Liver (tissue), 9 donors: ENCODE data around the gene INPP5A. TPM values are rescaled to one million over a fixed set of nuclear protein-coding genes. Genes with fewer than 3 reads are reported as not detected.

ENCODE experiments used
- DNase-seq: peaks from one replicate; pipeline ENCODE4 v3.0.0-alpha.2; 2017; ENCODE audit warnings: low spot score
- H3K27ac ChIP-seq, 2 donors: one replicate each; pipeline ENCODE4 v1.7.0; 2013; ENCODE audit warnings: inconsistent platforms in 2 of 2, low read length in 2 of 2, control low read depth in 1 of 2, low read depth in 1 of 2, mild to moderate bottlenecking in 1 of 2
- H3K27me3 ChIP-seq, 4 donors: one replicate each; pipeline versions ENCODE4 v1.6.1 to v1.7.0; 2013; ENCODE audit warnings: low read length in 3 of 4, inconsistent platforms in 1 of 4, mild to moderate bottlenecking in 1 of 4, moderate library complexity in 1 of 4; ENCODE audit not compliant: control insufficient read depth in 4 of 4, insufficient read depth in 4 of 4
- H3K36me3 ChIP-seq, 4 donors: one replicate each; pipeline versions ENCODE4 v1.6.1 to v1.7.0; 2013; ENCODE audit warnings: low read length in 3 of 4, mild to moderate bottlenecking in 3 of 4, low read depth in 1 of 4, moderate library complexity in 1 of 4; ENCODE audit not compliant: control insufficient read depth in 4 of 4, insufficient read depth in 3 of 4
- H3K4me1 ChIP-seq, 4 donors: one replicate each; pipeline versions ENCODE4 v1.6.1 to v1.7.0; 2013; ENCODE audit warnings: low read length in 3 of 4, mild to moderate bottlenecking in 3 of 4, moderate library complexity in 1 of 4; ENCODE audit not compliant: control insufficient read depth in 4 of 4, insufficient read depth in 4 of 4
- H3K4me3 ChIP-seq, 3 donors: one replicate each; pipeline versions ENCODE4 v1.6.1 to v1.7.0; 2013; ENCODE audit warnings: low read length in 3 of 3, control low read depth in 1 of 3, low read depth in 1 of 3, mild to moderate bottlenecking in 1 of 3
- H3K9ac ChIP-seq, 2 donors: one replicate each; pipeline ENCODE4 v1.7.0; 2013; ENCODE audit warnings: low read length in 2 of 2, mild to moderate bottlenecking in 2 of 2, moderate library complexity in 2 of 2, control low read depth in 1 of 2, low read depth in 1 of 2
- H3K9me3 ChIP-seq, 4 donors: one replicate each; pipeline versions ENCODE4 v1.6.1 to v1.7.0; 2013; ENCODE audit warnings: low read length in 3 of 4; ENCODE audit not compliant: control insufficient read depth in 4 of 4
- EGR1 ChIP-seq, 2 donors: IDR thresholded peaks; 2 replicates each; pipeline ENCODE4 v1.6.1; 2016 to 2018; ENCODE audit warnings: antibody characterized with exemption in 2 of 2, low read depth in 2 of 2
- FOXA1 ChIP-seq: IDR thresholded peaks from 2 replicates; pipeline ENCODE4 v1.6.1; 2016; ENCODE audit warnings: antibody characterized with exemption
- FOXA2 ChIP-seq: IDR thresholded peaks from 2 replicates; pipeline ENCODE4 v1.6.1; 2016; ENCODE audit warnings: antibody characterized with exemption
- GABPA ChIP-seq, 2 donors: IDR thresholded peaks in 1 of 2; conservative IDR thresholded peaks in 1 of 2; 2 replicates each; pipeline ENCODE4 v1.6.1; 2016; ENCODE audit warnings: antibody characterized with exemption in 2 of 2, mild to moderate bottlenecking in 1 of 2, moderate library complexity in 1 of 2
- HNF4A ChIP-seq, 2 donors: conservative IDR thresholded peaks; 2 replicates each; pipeline ENCODE4 v1.6.1; 2016; ENCODE audit warnings: antibody characterized with exemption in 2 of 2, mild to moderate bottlenecking in 2 of 2
- HNF4G ChIP-seq: IDR thresholded peaks from 2 replicates; pipeline ENCODE4 v1.6.1; 2016; ENCODE audit warnings: antibody characterized with exemption
- JUND ChIP-seq, 2 donors: IDR thresholded peaks; 2 replicates each; pipeline ENCODE4 v1.6.1; 2016; ENCODE audit warnings: antibody characterized with exemption in 2 of 2
- NR2F2 ChIP-seq: IDR thresholded peaks from 2 replicates; pipeline ENCODE4 v1.6.1; 2016; ENCODE audit warnings: antibody characterized with exemption
- RXRA ChIP-seq, 2 donors: IDR thresholded peaks; 2 replicates each; pipeline ENCODE4 v1.6.1; 2017 to 2018; ENCODE audit warnings: antibody characterized with exemption in 2 of 2, mild to moderate bottlenecking in 1 of 2
- SP1 ChIP-seq: IDR thresholded peaks from 2 replicates; pipeline ENCODE4 v1.6.1; 2018; ENCODE audit warnings: antibody characterized with exemption, mild to moderate bottlenecking
- TAF1 ChIP-seq: conservative IDR thresholded peaks from 2 replicates; pipeline ENCODE4 v1.6.1; 2016; ENCODE audit warnings: antibody characterized with exemption, mild to moderate bottlenecking
- YY1 ChIP-seq: IDR thresholded peaks from 2 replicates; pipeline ENCODE4 v1.6.1; 2016; ENCODE audit warnings: antibody characterized with exemption, mild to moderate bottlenecking
- WGBS: extraction: QIAGEN DNeasy Blood & Tissue Kit; methylation state at CpG from one replicate; pipeline ENCODE4 v1.1.7; 2013; 5-methylcytosine and 5-hydroxymethylcytosine counted together
- polyA plus RNA-seq, 2 donors: library from polyadenylated mRNA; stranded (reverse) in 1 of 2; unstranded in 1 of 2; fragments of 200-250 nt in 1 of 2; fragments of >200 nt in 1 of 2; fragmentation: Nextera tagmentation in 1 of 2; extraction: Ambion mirVana in 1 of 2; gene quantifications; one replicate each; pipeline versions ENCODE4 v1.2.1 to v1.2.3, GENCODE V29; 2013 to 2015
- total RNA-seq, 2 donors: library from RNA; depleted of rRNA; stranded (reverse); fragments of >200 nt; gene quantifications; one replicate each; pipeline ENCODE4 v1.2.3, GENCODE V29; 2014
- TF ChIP-seq, protein P1 (sequence below): IDR thresholded peaks from 2 replicates; pipeline ENCODE4 v1.6.1; 2016; ENCODE audit warnings: antibody characterized with exemption
- TF ChIP-seq, protein P2 (sequence below): IDR thresholded peaks from 2 replicates; pipeline ENCODE4 v1.6.1; 2016; ENCODE audit warnings: antibody characterized with exemption
- TF ChIP-seq, protein P3 (sequence below): fragments of 150-350 bp; IDR thresholded peaks from 2 replicates; pipeline ENCODE4 v1.5.1; 2017; ENCODE audit warnings: improper control_type of control experiment, low read depth, low read length; ENCODE audit not compliant: missing input control
- TF ChIP-seq, protein P4 (sequence below): IDR thresholded peaks from 2 replicates; pipeline ENCODE4 v1.6.1; 2016; ENCODE audit warnings: antibody characterized with exemption
- donor health status: healthy.
- donor health status: healthy.
- donor health status: healthy.
- donor health status: healthy.
- donor health status: healthy.

INPP5A gene
- total and polyA plus RNA-seq, 4 donors: 4.3 to 26.5 (median 10.9) TPM

DNA sequence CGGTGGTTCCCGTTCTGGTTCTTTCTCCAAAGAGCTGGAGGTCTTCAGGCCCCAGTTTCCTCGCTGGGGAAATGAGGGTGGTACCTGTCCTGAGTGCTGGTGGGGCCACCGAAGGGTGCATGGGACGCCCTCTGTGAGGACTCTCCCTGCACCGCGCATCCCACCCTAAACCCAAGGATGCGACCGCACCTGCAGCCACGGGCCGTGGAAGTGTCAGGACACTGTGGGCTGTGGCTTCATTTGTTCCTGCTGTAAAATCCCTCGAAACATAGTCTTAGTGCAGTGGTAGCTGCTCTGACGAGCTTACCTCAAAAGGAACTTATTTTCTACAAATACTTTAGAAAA lies 164.2 kb downstream of the INPP5A start:
- WGBS: 96% methylated on average over 13 of the region's 13 CpGs
- no peak overlapping the region for H3K27ac ChIP-seq
- H3K36me3 ChIP-seq: peaks cover 3 to 17% (median 6%) of the 10 kb centered on the region in 4 donors
- no peak overlapping the region for H3K9ac ChIP-seq
- H3K27me3 ChIP-seq: no peaks in the 10 kb centered on the region
- H3K4me1 ChIP-seq: peaks cover 0 to 3% (median 2%) of the 10 kb centered on the region in 4 donors
- H3K4me3 ChIP-seq: no peak overlapping the region
- DNase-seq: no peak
- TF ChIP-seq EGR1 (IDR thresholded peaks at IDR 0.05; ENCODE audit: low read depth in 2 of 2): no peak
- no peak for TF ChIP-seq SP1
- TF ChIP-seq TAF1: no peak
- TF ChIP-seq NR2F2: no peak
- no peak for TF ChIP-seq GABPA (IDR thresholded peaks at IDR 0.05 in 1 of 2, conservative IDR thresholded peaks at IDR 0.05 in 1 of 2)
- TF ChIP-seq, protein P1, sequence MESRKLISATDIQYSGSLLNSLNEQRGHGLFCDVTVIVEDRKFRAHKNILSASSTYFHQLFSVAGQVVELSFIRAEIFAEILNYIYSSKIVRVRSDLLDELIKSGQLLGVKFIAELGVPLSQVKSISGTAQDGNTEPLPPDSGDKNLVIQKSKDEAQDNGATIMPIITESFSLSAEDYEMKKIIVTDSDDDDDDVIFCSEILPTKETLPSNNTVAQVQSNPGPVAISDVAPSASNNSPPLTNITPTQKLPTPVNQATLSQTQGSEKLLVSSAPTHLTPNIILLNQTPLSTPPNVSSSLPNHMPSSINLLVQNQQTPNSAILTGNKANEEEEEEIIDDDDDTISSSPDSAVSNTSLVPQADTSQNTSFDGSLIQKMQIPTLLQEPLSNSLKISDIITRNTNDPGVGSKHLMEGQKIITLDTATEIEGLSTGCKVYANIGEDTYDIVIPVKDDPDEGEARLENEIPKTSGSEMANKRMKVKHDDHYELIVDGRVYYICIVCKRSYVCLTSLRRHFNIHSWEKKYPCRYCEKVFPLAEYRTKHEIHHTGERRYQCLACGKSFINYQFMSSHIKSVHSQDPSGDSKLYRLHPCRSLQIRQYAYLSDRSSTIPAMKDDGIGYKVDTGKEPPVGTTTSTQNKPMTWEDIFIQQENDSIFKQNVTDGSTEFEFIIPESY: no peak
- TF ChIP-seq, protein P2, sequence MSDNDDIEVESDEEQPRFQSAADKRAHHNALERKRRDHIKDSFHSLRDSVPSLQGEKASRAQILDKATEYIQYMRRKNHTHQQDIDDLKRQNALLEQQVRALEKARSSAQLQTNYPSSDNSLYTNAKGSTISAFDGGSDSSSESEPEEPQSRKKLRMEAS: no peak
- TF ChIP-seq RXRA (IDR thresholded peaks at IDR 0.05): no peak
- no peak for TF ChIP-seq FOXA1
- no peak for TF ChIP-seq YY1
- TF ChIP-seq HNF4A (conservative IDR thresholded peaks at IDR 0.05): no peak
- no peak for TF ChIP-seq HNF4G
- H3K9me3 ChIP-seq: no peaks in the 10 kb centered on the region

DNA sequence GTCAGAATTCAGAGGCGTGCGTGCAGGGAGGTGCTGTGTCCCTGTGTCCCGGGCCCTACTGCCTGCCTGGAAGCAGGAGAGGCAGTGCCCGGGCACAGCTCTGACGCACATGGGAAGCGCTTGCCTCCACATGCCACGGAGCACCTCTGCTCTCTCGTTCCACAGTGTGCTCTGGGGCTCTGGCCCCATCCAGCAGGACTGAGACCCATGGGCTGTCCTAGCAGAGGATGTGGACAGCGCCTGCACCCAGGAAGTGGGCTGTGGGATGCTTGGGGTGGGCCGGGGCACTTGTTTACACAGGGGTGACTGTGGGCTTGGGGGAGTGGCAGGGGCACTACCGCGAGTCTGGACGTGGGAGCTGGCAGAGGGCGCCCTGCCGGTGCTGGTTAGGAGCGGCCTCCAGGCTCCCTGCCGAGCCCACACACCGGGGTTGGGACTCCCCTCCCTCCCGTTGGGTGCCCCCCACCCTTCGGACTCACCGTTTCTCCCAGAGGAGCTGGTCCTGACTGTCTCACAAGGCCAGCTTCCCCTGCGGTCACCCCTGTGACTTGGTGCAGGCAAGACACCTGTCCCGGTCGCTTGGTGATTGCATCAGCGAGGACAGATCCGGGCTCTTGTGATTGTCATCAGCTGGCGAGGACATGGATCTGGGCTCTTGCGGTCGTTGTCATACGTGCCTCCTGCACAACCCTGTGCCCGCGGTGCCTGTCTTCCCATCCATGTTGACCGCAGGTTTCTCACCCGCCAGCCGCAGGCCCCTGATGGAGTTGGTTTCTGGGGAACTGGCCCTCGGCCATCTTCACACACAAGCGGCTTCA lies 165.2 kb downstream of the INPP5A start:
- no peaks in the 10 kb centered on the region for H3K9me3 ChIP-seq
- no peak overlapping the region for H3K27ac ChIP-seq
- no peak overlapping the region for H3K4me3 ChIP-seq
- H3K9ac ChIP-seq: no peak overlapping the region
- no peaks in the 10 kb centered on the region for H3K27me3 ChIP-seq
- WGBS: 96% methylated on average over 37 of the region's 37 CpGs
- H3K36me3 ChIP-seq: peaks cover 3 to 13% (median 5%) of the 10 kb centered on the region in 4 donors
- peaks cover 0 to 10% (median 3%) of the 10 kb centered on the region in 4 donors for H3K4me1 ChIP-seq
- DNase-seq: no peak
- TF ChIP-seq, protein P2: no peak
- TF ChIP-seq, protein P3, sequence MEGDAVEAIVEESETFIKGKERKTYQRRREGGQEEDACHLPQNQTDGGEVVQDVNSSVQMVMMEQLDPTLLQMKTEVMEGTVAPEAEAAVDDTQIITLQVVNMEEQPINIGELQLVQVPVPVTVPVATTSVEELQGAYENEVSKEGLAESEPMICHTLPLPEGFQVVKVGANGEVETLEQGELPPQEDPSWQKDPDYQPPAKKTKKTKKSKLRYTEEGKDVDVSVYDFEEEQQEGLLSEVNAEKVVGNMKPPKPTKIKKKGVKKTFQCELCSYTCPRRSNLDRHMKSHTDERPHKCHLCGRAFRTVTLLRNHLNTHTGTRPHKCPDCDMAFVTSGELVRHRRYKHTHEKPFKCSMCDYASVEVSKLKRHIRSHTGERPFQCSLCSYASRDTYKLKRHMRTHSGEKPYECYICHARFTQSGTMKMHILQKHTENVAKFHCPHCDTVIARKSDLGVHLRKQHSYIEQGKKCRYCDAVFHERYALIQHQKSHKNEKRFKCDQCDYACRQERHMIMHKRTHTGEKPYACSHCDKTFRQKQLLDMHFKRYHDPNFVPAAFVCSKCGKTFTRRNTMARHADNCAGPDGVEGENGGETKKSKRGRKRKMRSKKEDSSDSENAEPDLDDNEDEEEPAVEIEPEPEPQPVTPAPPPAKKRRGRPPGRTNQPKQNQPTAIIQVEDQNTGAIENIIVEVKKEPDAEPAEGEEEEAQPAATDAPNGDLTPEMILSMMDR: no peak
- TF ChIP-seq FOXA2 (no peak), FOXA1 (no peak), JUND (IDR thresholded peaks at IDR 0.05) (no peak), TAF1 (no peak), NR2F2 (no peak), GABPA (IDR thresholded peaks at IDR 0.05 in 1 of 2, conservative IDR thresholded peaks at IDR 0.05 in 1 of 2) (no peak)
- TF ChIP-seq, protein P1: no peak
- TF ChIP-seq, protein P4, sequence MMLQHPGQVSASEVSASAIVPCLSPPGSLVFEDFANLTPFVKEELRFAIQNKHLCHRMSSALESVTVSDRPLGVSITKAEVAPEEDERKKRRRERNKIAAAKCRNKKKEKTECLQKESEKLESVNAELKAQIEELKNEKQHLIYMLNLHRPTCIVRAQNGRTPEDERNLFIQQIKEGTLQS: no peak
